ENCODE measurements around the gene NHP2.

DNA sequence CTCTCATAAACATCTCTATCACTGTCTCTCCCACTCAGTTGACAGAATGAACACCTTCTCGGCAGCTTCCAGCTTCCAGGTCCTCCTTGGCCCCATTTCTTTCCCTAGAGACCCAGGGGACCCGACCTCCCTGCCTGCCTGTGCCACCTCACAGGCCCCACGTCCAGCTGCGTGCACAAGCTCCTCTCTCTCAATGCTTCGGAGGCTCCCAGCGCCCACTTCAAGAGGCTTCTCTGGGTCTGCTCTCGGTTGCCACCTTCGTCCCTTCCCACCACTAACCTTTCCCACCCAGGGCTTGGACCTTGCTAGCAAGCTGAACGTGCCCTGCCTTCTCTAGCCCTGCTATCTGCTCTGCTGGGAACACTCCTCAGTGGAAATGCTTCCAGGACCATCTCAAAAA, 43.2 kb downstream of the NHP2 start:
- TF ChIP-seq, protein P1, sequence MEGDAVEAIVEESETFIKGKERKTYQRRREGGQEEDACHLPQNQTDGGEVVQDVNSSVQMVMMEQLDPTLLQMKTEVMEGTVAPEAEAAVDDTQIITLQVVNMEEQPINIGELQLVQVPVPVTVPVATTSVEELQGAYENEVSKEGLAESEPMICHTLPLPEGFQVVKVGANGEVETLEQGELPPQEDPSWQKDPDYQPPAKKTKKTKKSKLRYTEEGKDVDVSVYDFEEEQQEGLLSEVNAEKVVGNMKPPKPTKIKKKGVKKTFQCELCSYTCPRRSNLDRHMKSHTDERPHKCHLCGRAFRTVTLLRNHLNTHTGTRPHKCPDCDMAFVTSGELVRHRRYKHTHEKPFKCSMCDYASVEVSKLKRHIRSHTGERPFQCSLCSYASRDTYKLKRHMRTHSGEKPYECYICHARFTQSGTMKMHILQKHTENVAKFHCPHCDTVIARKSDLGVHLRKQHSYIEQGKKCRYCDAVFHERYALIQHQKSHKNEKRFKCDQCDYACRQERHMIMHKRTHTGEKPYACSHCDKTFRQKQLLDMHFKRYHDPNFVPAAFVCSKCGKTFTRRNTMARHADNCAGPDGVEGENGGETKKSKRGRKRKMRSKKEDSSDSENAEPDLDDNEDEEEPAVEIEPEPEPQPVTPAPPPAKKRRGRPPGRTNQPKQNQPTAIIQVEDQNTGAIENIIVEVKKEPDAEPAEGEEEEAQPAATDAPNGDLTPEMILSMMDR (IDR thresholded peaks at IDR 0.05) = no peak
- TF ChIP-seq POLR2A (IDR thresholded peaks at IDR 0.05) = no peak

All from adrenal gland (tissue), 5 donors.